SU-DHL-6 (cell line): ENCODE measurements around the gene SEC61A2.

Experiments
- H2AFZ ChIP-seq: fragments of 200-600 bp; sonication (generic); 2 replicates; pipeline ENCODE4 v1.6.1; 2014; ENCODE audit warnings: low read depth, mild to moderate bottlenecking, moderate library complexity, mixed read lengths, antibody characterized with exemption, low read length; ENCODE audit not compliant: severe bottlenecking
- H3F3A ChIP-seq: fragments of 200-600 bp; shearing (Covaris generic); 2 replicates; pipeline ENCODE4 v1.6.0; 2016; ENCODE audit warnings: antibody characterized with exemption, mild to moderate bottlenecking; ENCODE audit not compliant: insufficient read depth
- H3K27ac ChIP-seq: fragments of 200-600 bp; sonication (generic); 2 replicates; pipeline ENCODE4 v1.5.1; 2016; ENCODE audit warnings: low read depth, mild to moderate bottlenecking, low read length, moderate library complexity, mixed read lengths
- H3K27me3 ChIP-seq: fragments of 200-600 bp; sonication (generic), shearing (Covaris generic); 2 replicates; pipeline ENCODE4 v1.6.0; 2014; ENCODE audit warnings: mild to moderate bottlenecking, low read length
- H3K36me3 ChIP-seq: fragments of 200-600 bp; sonication (generic); 2 replicates; pipeline ENCODE4 v1.6.1; 2014; ENCODE audit warnings: mild to moderate bottlenecking, low read length, mixed read lengths
- H3K4me2 ChIP-seq: fragments of 300-600, 200-600 bp; shearing (Covaris generic), sonication (generic); 2 replicates; pipeline ENCODE4 v1.6.0; 2014; ENCODE audit warnings: low read length, low read depth, mild to moderate bottlenecking; ENCODE audit not compliant: poor library complexity, severe bottlenecking
- H3K4me3 ChIP-seq: fragments of 200-600 bp; sonication (generic); 2 replicates; pipeline ENCODE4 v1.5.1; 2014; ENCODE audit warnings: antibody characterized with exemption, low read length, mild to moderate bottlenecking, mixed read lengths; ENCODE audit not compliant: insufficient read depth, poor library complexity, severe bottlenecking
- H3K79me2 ChIP-seq: fragments of 200-600 bp; sonication (generic); 2 replicates; pipeline ENCODE4 v1.6.1; 2014; ENCODE audit warnings: mild to moderate bottlenecking, low read length, moderate library complexity; ENCODE audit not compliant: insufficient read depth
- H3K9ac ChIP-seq: fragments of 200-600 bp; sonication (generic); 2 replicates; pipeline ENCODE4 v1.7.0; 2014; ENCODE audit warnings: mild to moderate bottlenecking, low read length
- H3K9me2 ChIP-seq: fragments of 200-600 bp; sonication (generic); replicated peaks from 2 replicates; pipeline ENCODE4 v1.6.1; 2014; ENCODE audit warnings: low read length; ENCODE audit not compliant: insufficient read depth
- H3K9me3 ChIP-seq: fragments of 200-600 bp; sonication (generic); 2 replicates; pipeline ENCODE4 v1.6.1; 2014; ENCODE audit warnings: low read length, mixed read lengths; ENCODE audit not compliant: insufficient read depth
- H4K20me1 ChIP-seq: fragments of 200-600 bp; sonication (generic); 2 replicates; pipeline ENCODE4 v1.6.1; 2014; ENCODE audit warnings: low read depth, mild to moderate bottlenecking, antibody characterized with exemption, low read length, moderate library complexity, mixed read lengths
- EZH2phosphoT487 ChIP-seq: fragments of 200-600 bp; sonication (generic), shearing (Covaris generic); conservative IDR thresholded peaks from 2 replicates; pipeline ENCODE4 v1.6.1; 2018; ENCODE audit warnings: mild to moderate bottlenecking, antibody characterized with exemption, low read length, moderate library complexity, mixed read lengths
- TF ChIP-seq, protein P1 (sequence below): fragments of 200-600 bp; sonication (generic); IDR thresholded peaks from one replicate; pipeline ENCODE4 v1.5.1; 2017; ENCODE audit warnings: antibody characterized with exemption, mild to moderate bottlenecking, low read length, moderate library complexity; ENCODE audit not compliant: insufficient read depth, poor library complexity, severe bottlenecking

The SEC61A2 gene

DNA sequence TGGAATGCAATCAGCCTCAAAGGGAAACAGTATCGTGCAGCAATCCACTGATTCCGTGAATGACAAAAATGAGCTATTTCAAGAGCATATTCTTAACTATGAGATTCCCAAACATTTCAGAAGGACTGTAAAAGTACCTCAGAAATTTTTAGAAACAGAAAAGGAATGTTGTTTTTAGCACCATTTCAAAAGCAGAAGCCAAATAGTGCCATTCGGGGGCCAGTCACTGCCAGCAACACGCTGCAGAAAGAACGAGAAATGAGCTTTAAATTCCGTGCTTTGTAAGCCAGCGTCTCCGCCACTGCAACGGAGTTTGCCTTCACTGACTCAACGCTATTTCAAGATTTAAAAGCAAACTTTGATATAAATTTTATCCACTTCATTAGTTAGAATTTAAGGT is 59.9 kb downstream of the SEC61A2 start:
- Histone ChIP-seq H3K36me3 (peaks cover 6% of the 10 kb centered on the region), H3K4me3 (no peak overlapping the region), H3K9me2 (no peaks in the 10 kb centered on the region), H3K9ac (no peak overlapping the region), H3K79me2 (peaks cover 73% of the 10 kb centered on the region), H3K9me3 (no peaks in the 10 kb centered on the region), H3K4me2 (no peak overlapping the region), H2AFZ (no peak overlapping the region), H3K27me3 (no peaks in the 10 kb centered on the region), H3F3A (no peaks in the 10 kb centered on the region; the same call in 1 of the 2 replicates), H4K20me1 (no peaks in the 10 kb centered on the region), H3K27ac (no peak overlapping the region)
- TF ChIP-seq, protein P1, sequence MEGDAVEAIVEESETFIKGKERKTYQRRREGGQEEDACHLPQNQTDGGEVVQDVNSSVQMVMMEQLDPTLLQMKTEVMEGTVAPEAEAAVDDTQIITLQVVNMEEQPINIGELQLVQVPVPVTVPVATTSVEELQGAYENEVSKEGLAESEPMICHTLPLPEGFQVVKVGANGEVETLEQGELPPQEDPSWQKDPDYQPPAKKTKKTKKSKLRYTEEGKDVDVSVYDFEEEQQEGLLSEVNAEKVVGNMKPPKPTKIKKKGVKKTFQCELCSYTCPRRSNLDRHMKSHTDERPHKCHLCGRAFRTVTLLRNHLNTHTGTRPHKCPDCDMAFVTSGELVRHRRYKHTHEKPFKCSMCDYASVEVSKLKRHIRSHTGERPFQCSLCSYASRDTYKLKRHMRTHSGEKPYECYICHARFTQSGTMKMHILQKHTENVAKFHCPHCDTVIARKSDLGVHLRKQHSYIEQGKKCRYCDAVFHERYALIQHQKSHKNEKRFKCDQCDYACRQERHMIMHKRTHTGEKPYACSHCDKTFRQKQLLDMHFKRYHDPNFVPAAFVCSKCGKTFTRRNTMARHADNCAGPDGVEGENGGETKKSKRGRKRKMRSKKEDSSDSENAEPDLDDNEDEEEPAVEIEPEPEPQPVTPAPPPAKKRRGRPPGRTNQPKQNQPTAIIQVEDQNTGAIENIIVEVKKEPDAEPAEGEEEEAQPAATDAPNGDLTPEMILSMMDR, result no peak
- no peak for TF ChIP-seq EZH2phosphoT487

DNA sequence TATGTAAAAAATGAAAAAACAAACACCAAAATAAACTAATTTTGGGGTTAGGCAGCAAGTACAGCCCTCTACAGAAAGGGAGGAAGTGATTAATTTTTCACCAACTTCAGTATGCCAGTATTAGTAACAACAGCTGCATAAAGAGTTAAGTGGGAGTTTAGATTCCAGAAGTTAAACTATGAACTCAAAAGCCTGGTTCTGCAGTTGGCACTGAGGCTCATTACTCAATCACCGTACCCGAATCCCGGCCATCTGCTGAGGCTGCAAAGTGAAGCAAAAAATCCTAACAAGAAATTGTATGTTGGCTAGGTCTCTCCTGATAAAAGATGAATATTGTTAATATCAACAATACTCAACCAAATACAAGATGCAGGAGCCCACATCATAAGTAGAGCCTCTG is 62.2 kb downstream of the SEC61A2 start:
- Histone ChIP-seq H3F3A (no peaks in the 10 kb centered on the region), H3K79me2 (peaks cover 94% of the 10 kb centered on the region), H3K27me3 (no peaks in the 10 kb centered on the region), H3K36me3 (no peaks in the 10 kb centered on the region), H3K4me2 (no peak overlapping the region), H2AFZ (no peak overlapping the region), H3K9me3 (no peaks in the 10 kb centered on the region), H3K9ac (no peak overlapping the region), H3K27ac (no peak overlapping the region), H3K4me3 (no peak overlapping the region), H4K20me1 (no peaks in the 10 kb centered on the region), H3K9me2 (no peaks in the 10 kb centered on the region)
- no peak for TF ChIP-seq EZH2phosphoT487
- TF ChIP-seq, protein P1, result no peak

DNA sequence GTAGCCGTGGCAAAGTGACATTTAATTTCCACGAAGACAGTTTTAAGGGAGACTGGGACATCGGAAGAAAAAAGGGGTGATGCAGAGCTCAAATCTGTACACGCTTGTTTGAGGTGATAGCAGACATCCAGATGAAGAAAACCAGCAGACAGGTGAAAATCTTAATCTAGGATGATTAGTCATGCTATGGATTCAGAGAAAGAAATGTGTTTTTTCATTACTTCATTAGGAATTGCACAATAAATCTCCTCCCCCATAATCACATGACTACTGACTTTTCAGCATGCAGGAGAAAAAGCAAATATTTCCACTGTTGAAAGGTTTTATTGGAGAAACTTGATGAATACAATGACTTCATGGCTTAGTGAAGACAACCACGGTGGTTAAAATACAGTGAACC is 63.7 kb downstream of the SEC61A2 start:
- no peak overlapping the region for H3K4me2 ChIP-seq

More for the DNA sequence above, 63.7 kb downstream of the SEC61A2 start:
- H3F3A ChIP-seq, result peaks cover 5% of the 10 kb centered on the region; the same call in 1 of the 2 replicates
- H3K9me3 ChIP-seq, result no peaks in the 10 kb centered on the region
- H2AFZ ChIP-seq, result no peak overlapping the region
- H3K36me3 ChIP-seq, result no peaks in the 10 kb centered on the region
- H3K27ac ChIP-seq, result no peak overlapping the region
- peaks cover 96% of the 10 kb centered on the region for H3K79me2 ChIP-seq
- no peak overlapping the region for H3K9ac ChIP-seq
- H3K4me3 ChIP-seq, result no peak overlapping the region
- 0 out of 2 replicates have a peak, but pooled peaks cover 5% of the 10 kb centered on the region for H4K20me1 ChIP-seq
- H3K9me2 ChIP-seq, result no peaks in the 10 kb centered on the region
- no peaks in the 10 kb centered on the region for H3K27me3 ChIP-seq
- TF ChIP-seq, protein P1, result no peak
- TF ChIP-seq EZH2phosphoT487, result no peak
